ENCODE data around the gene C6orf58.

The C6orf58 gene

DNA sequence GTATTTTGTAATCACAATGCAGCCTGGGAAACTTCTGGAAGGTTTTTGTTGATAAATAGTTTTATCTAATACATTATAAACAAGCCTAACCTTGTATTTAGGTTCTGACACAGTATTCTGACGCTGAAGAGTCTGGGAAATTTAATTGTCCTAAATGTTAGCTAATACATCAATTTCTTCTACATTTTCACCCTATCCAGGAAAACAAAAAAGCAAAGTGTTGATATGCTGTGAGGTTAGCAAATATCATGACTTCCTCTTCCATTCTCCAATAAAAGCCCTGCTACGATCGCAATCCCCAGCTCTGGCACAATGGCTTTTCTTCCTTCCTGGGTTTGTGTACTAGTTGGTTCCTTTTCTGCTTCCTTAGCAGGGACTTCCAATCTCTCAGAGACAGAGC lies at the start of gene C6orf58:
TSS of gene C6orf58 (plus strand) at position 301 of the 400 bp plus-strand sequence. CDS start at position 313, 12 bp downstream.
- no peak for DNase-seq (ENCODE audit: low spot score)

DNA sequence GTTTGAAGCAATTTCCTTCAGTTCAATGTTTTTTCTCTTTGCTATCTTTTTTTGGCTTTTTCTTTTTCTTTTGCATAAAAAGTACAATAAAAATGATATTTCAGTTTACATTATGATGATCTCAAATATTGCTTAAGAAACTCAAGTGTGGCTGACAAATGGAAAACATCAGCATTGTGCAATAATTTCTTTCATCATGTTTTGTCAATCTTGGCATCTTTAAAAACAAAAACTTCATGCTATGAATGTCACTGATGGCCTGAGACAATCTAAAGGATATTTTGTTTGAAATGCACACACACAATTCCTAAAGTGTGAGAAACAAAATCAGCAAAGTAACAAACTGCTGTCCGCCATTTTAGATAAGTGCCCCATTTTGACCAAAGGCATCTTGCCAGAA lies 44.0 kb upstream of the C6orf58 start:
- DNase-seq (ENCODE audit: low spot score), result no peak

DNA sequence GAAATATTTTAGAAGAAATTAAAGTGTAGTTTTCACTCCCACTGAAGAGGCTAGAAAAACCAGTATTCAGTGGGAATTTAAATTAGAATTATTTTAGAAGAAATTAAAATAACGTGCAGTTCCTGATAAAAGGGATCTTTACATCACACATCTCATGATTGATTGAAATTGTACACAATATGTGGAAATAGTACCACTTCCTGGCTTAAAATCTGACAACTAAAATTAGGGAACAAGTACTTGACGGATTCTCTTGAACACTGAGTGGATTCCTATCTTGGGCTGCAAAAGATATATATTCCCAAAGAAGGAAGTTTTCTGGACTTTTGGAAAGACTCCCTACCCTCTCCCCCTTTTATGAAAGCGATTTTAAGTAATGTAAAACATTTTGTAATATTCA lies 43.2 kb upstream of the C6orf58 start:
- DNase-seq (ENCODE audit: low spot score), result no peak

DNA sequence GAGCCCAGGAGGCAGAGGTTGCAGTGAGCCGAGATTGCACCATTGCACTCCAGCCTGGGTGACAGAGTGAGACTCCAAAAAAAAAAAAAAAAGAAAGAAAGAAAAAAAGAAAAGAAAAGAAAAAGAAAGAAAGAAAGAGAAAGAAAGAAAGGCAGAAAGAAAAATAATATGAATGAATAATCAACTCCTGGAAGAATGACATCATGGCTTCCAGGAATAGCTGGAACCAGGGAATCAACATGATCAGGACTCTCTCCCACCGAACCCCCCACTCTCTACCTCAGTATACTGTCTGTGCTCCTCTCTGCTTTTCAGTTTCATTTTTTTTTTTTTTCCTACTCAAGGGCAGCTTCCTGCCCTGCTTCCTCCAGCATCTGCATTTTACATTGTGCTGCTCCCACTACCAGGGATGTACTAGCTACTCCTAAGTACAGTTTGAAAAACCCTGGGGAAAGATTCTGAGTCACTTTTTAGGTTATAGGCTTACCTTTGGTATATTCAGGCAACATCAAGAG lies 38.2 kb upstream of the C6orf58 start:
- no peak for DNase-seq (ENCODE audit: low spot score)

DNA sequence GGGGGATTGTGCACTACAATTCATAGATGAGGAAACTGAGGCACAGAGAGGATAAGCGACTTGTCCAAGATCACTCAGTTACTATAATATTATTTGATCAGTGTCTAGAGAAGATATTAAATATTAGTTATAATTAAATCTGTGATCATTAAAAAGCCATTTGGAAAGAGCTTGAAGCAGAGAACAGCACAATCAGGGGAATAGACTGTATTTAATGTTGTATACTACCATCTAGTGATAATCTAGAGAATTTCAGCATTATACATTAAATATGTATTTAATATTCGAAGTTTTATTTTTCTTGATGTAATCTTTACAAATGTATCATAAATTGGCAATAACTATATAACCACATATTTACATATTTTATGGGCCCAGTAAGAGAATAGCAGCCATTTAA lies 37.7 kb upstream of the C6orf58 start:
- DNase-seq (ENCODE audit: low spot score), result peak; percentile 54

DNA sequence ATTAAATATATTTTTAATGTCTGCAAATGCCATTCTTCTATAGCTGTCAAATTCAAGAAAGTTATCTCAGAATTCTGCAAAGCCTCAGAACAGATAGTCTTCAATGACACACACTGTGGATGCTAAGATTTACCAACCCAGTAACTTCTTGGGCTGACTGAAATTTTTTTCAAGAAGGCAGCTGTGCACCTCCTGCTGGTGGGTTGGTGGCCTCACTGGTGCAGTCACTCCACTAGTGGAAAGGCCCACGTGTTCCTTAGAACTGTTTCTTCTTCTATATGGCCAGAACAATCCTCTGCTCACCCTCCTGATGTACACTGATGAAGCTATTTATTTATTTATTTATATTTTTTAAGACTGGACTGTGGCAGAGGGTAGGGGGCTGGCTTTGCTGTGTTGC lies 29.8 kb upstream of the C6orf58 start:
- no peak for DNase-seq (ENCODE audit: low spot score)

DNA sequence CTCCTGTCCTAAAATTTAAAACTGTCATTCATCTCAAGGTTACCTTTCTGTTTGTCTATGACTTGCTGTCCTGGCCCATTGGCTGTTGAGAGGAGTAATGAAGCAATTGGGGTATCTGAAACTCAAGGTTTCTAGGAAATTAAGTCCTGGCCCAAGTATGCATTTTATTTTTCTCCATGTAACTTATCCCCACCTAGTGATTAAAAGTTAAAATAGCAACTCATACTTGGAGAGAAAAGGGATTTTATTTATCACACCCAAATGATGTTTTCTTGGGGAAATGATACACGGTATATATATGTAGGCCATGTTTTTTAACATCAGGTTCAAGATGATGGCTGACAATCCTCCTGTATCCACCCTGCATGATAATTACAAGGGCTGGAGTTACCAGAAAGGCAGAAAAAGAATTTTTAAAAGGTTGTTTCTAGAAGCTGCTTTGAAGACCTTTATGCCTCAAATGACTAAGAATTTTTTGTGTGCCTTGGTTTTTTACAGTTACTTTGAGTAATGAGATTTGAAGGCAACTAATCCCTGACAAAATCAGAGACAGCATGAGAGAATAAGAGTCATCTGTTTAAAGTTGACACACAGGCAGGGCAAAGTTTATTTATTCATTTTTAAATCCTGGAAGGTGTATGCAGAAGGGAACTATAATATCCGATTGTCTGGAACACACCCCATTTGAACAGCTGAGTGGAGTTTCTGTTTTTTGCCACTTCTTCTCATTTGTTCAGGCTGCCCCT lies 28.9 kb upstream of the C6orf58 start:
- DNase-seq (ENCODE audit: low spot score), result peak; percentile 18

DNA sequence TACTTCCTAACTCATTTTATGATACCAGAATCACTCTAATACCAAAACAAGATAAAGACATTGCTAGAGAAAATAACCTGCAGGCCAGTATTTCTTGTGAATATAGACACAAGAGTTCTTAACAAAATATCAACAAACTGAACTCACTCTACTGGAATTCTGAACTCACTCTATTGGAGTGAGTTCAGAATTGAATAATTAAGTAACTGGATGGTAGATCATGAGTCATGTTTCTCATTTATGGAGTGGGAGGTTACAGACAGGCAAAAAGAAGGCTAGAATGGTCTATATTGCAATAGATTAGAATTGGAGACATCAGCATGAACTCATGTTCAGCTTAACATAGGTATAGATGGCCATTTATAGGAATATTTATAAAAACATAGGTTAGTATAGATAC lies 26.6 kb upstream of the C6orf58 start:
- DNase-seq (ENCODE audit: low spot score), result peak; percentile 55

DNA sequence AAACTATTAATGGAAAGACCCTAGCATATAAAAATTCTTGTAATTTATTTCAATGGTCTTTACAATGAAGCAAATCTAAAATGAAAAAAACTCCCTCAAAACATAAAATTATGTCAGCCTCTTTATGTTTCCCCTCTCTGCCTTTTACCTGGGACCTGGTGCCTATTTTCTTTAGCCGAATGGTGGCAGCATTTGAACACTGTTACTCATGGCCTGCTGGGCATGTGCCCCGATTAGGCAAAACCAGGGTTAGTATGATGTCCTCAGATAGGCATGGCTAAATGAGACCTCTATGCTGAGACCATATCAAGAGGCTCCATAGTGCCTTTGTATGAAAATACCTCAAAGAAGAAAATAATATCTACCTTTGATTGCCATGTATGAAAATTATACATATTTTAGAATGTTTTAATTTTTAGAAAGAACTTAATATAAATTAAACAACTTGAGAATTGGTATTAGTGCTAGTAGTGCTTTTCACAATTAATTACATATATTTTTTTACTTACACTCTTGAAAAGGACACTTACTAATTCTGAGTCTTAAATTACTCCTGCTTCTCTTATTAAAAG lies 22.5 kb upstream of the C6orf58 start:
- DNase-seq (ENCODE audit: low spot score), result peak; percentile 48

DNA sequence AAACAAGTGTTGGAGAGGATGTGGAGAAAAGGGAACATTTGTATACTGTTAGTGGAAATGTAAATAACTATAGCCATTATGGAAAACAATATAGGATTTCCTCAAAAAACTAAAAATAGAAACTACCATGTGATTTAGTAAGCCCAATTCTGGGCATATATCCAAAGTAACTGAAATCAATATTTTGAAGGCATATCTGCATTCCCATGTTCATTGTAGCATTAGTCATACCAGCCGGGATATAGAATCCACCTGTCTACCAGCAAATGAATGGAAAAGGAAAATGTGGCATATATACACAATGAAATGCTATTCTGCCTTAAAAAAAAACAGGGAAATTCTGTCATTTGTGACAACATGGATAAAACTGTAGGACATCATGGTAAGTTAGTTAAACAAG lies 15.3 kb upstream of the C6orf58 start:
- DNase-seq (ENCODE audit: low spot score), result no peak

DNA sequence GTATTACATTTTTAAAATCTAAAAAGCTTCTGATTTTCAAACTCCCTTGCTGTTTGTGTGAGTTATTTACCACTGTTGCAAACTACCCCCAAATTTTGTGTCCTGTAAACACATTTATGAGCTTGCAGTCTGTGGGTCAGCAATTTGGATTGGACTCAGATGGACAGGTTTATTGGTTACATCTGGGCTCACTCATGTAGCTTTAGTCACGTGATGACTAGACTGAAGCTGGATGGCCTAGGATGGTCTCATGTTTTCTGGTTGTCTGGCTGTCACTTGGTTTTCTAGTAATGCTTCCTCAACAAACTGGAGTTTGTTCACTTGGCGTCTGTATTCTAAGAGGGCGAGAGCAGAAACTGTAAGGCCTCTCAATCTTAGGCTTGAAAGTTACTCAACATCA lies 12.2 kb upstream of the C6orf58 start:
- DNase-seq (ENCODE audit: low spot score), result no peak

DNA sequence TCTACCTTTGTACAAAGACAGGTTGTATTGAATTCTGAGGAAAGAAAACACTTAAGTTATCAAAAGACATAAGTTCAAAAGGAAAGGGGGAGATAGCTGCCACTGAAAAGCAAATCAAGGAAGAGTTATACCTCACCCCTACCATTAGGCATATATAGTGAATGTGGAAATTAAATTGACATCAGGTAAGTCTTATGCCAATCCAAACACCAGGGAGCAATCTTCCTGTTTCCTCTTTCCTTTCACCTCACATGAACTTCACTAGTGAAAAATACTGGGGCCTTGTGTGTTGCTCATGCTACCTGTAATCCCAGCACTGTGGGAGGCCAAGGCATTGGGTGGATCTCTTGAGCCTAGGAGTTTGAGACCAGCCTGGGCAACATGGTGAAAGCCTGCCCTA lies 10.9 kb upstream of the C6orf58 start:
- DNase-seq (ENCODE audit: low spot score), result no peak

DNA sequence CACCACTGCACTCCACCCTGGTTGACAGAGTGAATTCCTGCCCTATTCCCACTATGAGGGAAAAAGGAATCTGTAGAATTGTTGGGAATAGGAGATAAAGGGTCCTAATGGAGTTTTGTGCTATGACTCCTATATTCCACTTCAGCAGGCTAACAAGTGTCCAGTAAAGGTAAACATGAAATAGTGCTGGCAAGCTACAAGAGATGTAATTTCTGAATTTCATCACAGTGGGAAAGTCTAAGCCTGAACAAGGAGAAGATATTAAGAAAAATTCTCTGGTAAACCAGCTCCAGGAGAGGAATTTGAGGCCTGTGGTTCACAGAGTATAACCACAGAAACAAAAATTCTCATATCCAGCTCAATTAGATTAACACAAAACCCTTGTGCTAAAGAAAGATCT lies 10.3 kb upstream of the C6orf58 start:
- no peak for DNase-seq (ENCODE audit: low spot score)

DNA sequence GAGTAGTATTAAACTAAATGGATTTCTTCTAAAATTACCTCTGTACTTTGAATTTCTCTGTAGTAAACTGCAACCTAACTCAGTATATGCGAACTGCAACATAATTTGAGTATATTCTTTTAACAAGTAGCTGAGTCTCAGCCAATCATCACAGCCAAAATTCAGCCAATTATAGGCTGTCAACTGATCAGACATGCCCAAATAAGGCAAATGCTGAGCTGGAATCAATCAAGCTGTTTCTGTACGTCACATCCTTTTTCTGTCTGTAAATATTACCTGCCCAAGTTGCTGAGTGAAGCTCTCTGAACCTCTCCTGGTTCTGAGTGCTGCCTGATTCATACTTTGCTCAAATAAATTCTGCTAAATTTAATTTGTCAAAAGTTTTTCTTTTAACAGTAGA lies 9.5 kb upstream of the C6orf58 start:
- no peak for DNase-seq (ENCODE audit: low spot score)

DNA sequence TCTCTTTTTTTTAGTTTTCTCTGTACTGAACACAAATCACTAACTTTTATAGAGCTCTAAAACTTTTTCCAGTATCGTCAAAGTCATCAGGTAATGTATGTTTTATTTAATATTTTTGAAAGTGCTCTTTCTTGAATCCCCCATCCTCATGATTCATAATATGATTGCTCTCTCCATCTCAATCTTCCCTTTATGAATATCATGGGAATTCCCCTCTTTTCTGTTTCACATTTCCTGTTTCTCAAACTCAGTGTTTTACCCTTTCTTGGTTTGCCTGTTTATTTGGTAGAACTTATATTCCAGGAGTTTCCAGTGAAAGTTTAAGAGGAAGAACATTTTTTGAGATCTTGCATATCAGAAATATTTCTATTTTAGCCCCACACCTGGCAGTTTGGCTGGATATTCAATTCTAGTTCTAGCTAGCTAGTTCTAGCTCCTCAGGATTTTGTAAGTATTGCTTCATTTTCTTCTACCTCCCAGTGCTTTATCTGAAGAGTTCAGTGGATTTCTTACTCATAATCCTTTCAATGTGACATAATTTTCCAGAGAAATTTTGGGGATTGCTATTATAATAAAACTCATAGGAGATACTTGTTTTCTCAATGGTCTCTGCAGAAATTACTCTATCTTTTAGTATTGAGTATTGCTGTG lies 6.1 kb upstream of the C6orf58 start:
- DNase-seq (ENCODE audit: low spot score), result no peak

DNA sequence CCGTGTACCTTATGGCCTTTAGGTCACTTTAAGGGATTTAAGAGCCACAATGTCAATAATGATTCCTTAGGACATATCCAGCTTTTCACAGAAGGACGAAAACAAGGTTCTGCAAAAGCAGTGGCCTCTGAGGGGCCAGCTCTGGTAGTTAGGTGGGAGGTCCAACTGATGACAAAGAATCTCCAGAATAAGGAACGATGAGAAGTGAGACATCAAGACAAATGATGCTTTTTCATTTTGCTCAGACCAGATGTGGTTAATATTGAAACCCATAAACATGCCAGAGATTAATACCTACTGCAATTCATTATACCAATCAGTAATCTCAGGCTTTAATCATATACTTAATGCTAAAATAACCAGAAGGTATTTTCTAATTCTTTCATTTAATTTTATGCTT lies 1.9 kb downstream of the C6orf58 start:
- no peak for DNase-seq (ENCODE audit: low spot score)

DNA sequence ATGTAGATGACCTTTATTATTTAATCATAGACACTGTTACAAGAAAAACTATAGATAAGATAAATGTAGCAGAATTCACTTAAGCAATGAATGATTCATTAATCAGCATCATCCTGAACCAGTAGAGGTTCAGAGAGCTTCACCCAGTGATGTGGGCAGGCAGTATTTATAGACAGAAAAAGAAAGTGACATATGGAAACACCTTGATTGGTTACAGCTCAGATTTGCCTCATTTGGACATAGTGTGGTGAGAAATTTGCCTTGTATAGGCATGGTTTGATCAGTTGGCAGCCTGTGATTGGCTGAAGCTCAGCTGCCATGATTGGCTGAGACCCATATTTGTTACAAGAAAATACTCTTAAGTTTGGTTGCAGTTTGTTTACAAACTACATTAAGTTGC lies 4.6 kb downstream of the C6orf58 start:
- no peak for DNase-seq (ENCODE audit: low spot score)

DNA sequence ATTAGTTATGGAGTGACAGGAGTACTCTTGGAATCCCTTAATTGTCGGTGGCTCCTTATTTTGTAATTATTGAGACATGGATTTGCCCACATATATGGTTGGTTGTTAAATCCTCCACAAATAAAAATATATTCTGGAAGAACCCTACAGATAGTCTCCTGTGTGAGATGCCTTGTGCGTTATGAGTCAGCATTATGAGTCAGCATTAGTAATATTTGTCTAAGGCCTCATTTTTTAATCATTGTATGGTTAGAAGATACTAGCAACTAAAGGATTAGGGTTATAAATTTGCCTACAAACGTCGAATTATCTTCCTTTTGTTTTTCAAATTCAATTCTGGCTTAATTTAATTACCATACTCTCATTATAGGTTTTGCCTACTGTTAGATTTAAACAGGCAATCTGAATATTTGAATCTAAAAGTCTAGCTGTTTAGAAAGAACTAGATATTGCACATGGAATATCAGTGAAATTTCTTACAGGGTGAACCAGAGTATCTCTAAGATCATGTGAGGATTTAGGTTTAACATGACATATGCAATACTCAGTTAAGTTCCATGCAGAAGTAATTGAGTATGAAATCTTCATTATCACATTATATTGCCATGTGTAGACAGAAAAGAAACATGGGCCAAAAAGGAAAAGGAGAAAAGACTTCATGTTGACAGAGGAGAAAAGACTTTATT lies 5.9 kb downstream of the C6orf58 start:
- peak; percentile 35 for DNase-seq (ENCODE audit: low spot score)

DNA sequence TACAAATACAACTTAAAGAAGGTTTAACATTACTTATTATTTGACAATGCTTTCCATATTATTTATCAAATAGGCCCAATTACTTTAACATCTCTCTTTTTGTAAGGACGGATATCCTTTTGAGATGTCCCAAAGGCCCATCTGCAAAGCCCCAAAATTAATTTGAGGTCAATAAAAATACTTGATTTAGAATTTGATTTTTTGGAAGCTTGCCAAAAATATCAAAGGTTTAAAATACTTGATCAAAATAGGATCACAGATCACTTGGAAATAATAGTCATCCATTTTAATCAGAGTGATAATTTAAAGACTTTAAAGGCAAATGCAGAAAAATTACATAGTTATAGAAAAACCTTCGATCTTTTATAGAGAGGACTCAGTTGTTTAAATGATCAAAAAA lies 8.1 kb downstream of the C6orf58 start:
- no peak for DNase-seq (ENCODE audit: low spot score)

DNA sequence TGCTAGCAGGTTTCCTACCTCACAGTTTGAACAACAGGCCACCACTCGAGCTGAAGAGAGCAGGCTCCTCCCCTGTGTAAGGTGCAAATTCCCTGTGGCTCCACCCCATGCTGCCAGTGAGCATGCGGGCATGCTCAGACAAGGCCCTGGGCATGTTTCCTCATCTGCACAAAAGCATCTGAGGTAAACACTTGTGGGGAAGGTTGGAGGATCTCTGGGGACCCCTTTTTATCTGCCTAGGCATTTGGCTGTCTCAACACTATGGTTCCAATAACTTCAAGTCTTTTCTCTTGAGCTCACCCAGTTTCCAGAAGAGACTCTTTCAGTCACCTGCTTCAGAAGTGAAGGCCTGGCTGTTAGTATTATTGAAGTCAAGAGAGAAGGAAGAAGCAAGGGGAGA lies 9.4 kb downstream of the C6orf58 start:
- DNase-seq (ENCODE audit: low spot score), result no peak

DNA sequence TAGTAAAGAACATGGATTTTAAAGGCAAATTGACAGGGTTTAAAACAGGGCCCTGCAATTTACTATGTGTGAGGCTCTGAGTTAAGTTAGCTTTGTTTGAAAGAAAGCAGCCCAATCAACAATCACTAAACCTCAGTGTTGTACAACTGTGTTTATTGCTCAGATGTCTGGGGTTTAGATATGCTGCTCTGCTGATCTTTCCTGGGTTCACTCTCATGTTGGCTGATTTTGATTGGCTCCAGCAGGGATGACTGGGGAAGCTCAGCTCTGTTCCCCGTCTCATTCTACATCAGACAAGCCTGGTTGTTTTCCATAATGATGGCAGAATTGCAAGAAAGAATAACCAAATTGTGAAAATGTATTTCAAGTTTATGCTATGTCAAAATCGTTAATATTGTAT lies 10.9 kb downstream of the C6orf58 start:
- no peak for DNase-seq (ENCODE audit: low spot score)

DNA sequence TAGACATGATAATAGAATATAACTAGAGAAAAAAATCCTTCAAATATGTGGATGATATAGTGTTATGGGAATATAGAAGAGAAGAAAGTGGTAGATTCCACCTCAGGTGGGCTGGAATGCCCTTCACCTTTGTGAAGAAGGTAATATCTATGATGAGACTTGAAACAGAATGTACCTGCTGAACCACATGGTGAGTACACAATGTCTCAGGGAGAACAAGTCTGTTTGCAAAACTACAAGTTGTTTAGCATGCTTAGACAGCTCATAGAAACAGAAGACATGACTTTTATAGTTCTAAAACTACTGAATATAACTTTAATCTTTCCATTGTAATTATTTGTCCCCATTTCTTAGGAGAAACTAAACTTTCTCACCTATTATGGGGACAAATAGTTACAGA lies 12.2 kb downstream of the C6orf58 start:
- DNase-seq (ENCODE audit: low spot score), result no peak

DNA sequence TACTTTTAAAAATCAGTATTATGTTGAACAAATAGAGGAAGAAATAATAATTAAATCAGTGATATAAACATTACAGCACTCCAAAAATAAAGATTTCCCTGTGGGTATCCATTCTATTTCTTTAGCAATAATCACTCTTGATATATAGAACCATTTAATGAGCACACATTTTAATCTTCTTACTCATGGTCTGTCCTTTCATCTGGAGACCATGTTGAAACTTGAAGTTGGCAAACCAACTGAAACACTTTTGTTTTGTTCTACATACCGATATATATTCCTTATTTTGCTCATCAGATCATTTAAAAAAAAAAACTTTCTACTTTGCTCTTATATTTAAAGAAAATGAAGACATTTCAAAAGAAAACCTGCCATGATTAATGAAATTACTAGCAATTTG lies 13.4 kb downstream of the C6orf58 start:
- DNase-seq (ENCODE audit: low spot score), result no peak

All from AG08395 (cell line).